Activated B cell treated with CpG ODN at 0.5 μM for 24 hours (primary cell): ENCODE results near the gene CYP51A1. TPM values are rescaled to one million over a fixed set of nuclear protein-coding genes. Genes with fewer than 3 reads are reported as not detected.
"Not testable (repeated sequence)": the region's sequence is repeated elsewhere in the genome, so short reads cannot be mapped to it uniquely, and the experiment has no call there.

ENCODE experiments used
- ATAC-seq: fragments of 200-7000 bp; cut with Tn5 transposase; one replicate; pipeline ENCODE4 v1.10.0; 2021; ENCODE audit warnings: low read depth, mild to moderate bottlenecking, moderate library complexity
- CTCF ChIA-PET: fragments of 350-600 bp; sonication (Branson Sonifier 250); formaldehyde crosslinking; loops from one replicate; lab custom pipeline; 2021; ENCODE audit warnings: antibody characterized with exemption; lab: Charles Lee
- POLR2A ChIA-PET: fragments of 350-600 bp; sonication (Branson Sonifier 250); formaldehyde crosslinking; loops from one replicate; lab custom pipeline; 2021; ENCODE audit warnings: antibody characterized with exemption; lab: Charles Lee
- DNase-seq: peaks from one replicate; pipeline ENCODE4 v3.0.0; 2022
- H3K27ac Mint-ChIP-seq: one replicate; pipeline ENCODE4 v1.8.0; 2020; ENCODE audit warnings: mixed read lengths
- H3K27me3 Mint-ChIP-seq: one replicate; pipeline ENCODE4 v1.8.0; 2021; ENCODE audit warnings: mixed read lengths
- H3K36me3 Mint-ChIP-seq: one replicate; pipeline ENCODE4 v1.8.0; 2021; ENCODE audit warnings: low read depth, mixed read lengths
- H3K4me1 Mint-ChIP-seq: one replicate; pipeline ENCODE4 v1.8.0; 2021; ENCODE audit warnings: mixed read lengths
- H3K4me3 Mint-ChIP-seq: one replicate; pipeline ENCODE4 v1.8.0; 2020; ENCODE audit warnings: mild to moderate bottlenecking, mixed read lengths
- H3K9me3 Mint-ChIP-seq: one replicate; pipeline ENCODE4 v1.8.0; 2020; ENCODE audit warnings: mixed read lengths
- CTCF ChIP-seq: fragments of 200-600 bp; IDR thresholded peaks from one replicate; pipeline ENCODE4 v1.8.0; 2022; ENCODE audit warnings: antibody characterized with exemption, mild to moderate bottlenecking
- intact Hi-C: fragments of 100-400 bp; cut with micrococcal nuclease; formaldehyde crosslinking; loops from one replicate; pipeline ENCODE4 v1.15.1; 2024
- total RNA-seq: library from RNA; stranded (reverse); gene quantifications from 2 replicates; pipeline ENCODE4 v1.2.3, GENCODE V29; 2022

The CYP51A1 gene
- total RNA-seq, 1 donor from 2014 or later, result 92.8 TPM

- Mint-ChIP-seq H3K4me3 (no peak overlapping the region), H3K4me1 (no peaks in the 10 kb centered on the region), H3K36me3 (peaks cover 74% of the 10 kb centered on the region), H3K9me3 (no peaks in the 10 kb centered on the region), H3K27ac (no peak overlapping the region), H3K27me3 (no peaks in the 10 kb centered on the region)
- POLR2A ChIA-PET, result no interaction called here
- no peak for DNase-seq
- intact Hi-C loops, result no loop called here
- CTCF ChIA-PET, result no interaction called here
- ATAC-seq, result no peak
- TF ChIP-seq CTCF, result no peak
These were observed 38.9 kb downstream of the CYP51A1 start for GRCh38 chr7:92095380-92095779.

- ChIA-PET POLR2A (no interaction called here), CTCF (no interaction called here)
- ATAC-seq, result no peak
- no peaks in the 10 kb centered on the region for H3K27me3 Mint-ChIP-seq
- H3K4me1 Mint-ChIP-seq, result no peaks in the 10 kb centered on the region
- H3K27ac Mint-ChIP-seq, result no peak overlapping the region
- H3K36me3 Mint-ChIP-seq, result peaks cover 69% of the 10 kb centered on the region
- H3K4me3 Mint-ChIP-seq, result no peak overlapping the region
- no peak for DNase-seq
- intact Hi-C loops, result no loop called here
- H3K9me3 Mint-ChIP-seq, result peaks cover 5% of the 10 kb centered on the region
- no peak for TF ChIP-seq CTCF
These were observed 42.1 kb downstream of the CYP51A1 start for GRCh38 chr7:92092210-92092609.

- Mint-ChIP-seq H3K36me3 (peaks cover 72% of the 10 kb centered on the region), H3K4me3 (no peak overlapping the region), H3K4me1 (no peaks in the 10 kb centered on the region), H3K27ac (no peak overlapping the region), H3K9me3 (peaks cover 5% of the 10 kb centered on the region), H3K27me3 (no peaks in the 10 kb centered on the region)
- ATAC-seq, result no peak
- ChIA-PET POLR2A (no interaction called here), CTCF (no interaction called here)
- intact Hi-C loops, result no loop called here
- no peak for DNase-seq
- TF ChIP-seq CTCF, result no peak
These were observed 46.0 kb downstream of the CYP51A1 start for GRCh38 chr7:92088266-92088665.

- H3K4me3 Mint-ChIP-seq, POLR2A ChIA-PET, H3K27ac Mint-ChIP-seq, ATAC-seq, intact Hi-C loops, CTCF ChIA-PET, H3K27me3 Mint-ChIP-seq, DNase-seq, H3K4me1 Mint-ChIP-seq, H3K9me3 Mint-ChIP-seq: not testable (repeated sequence)
- H3K36me3 Mint-ChIP-seq, result peaks cover 69% of the 10 kb centered on the region
These were observed 50.4 kb downstream of the CYP51A1 start for GRCh38 chr7:92083922-92084321.

GRCh38 chr7:92076509-92076908 lies 57.8 kb downstream of the CYP51A1 start:
- H3K27ac Mint-ChIP-seq, result no peak overlapping the region
- no peaks in the 10 kb centered on the region for H3K27me3 Mint-ChIP-seq
- CTCF ChIA-PET, result no interaction called here
- no peak for TF ChIP-seq CTCF
- H3K36me3 Mint-ChIP-seq, result peaks cover 62% of the 10 kb centered on the region
- intact Hi-C loops, result no loop called here
- no peak for DNase-seq
- no peak overlapping the region for H3K4me3 Mint-ChIP-seq
- no peaks in the 10 kb centered on the region for H3K4me1 Mint-ChIP-seq
- no peak for ATAC-seq
- H3K9me3 Mint-ChIP-seq, result no peaks in the 10 kb centered on the region
- POLR2A ChIA-PET, result no interaction called here

GRCh38 chr7:92075455-92076158 lies 58.7 kb downstream of the CYP51A1 start:
- ATAC-seq (no peak), DNase-seq (no peak)
- Mint-ChIP-seq H3K36me3 (peaks cover 66% of the 10 kb centered on the region), H3K4me3 (no peak overlapping the region), H3K27me3 (no peaks in the 10 kb centered on the region), H3K4me1 (no peaks in the 10 kb centered on the region), H3K27ac (no peak overlapping the region), H3K9me3 (no peaks in the 10 kb centered on the region)
- intact Hi-C loops, result no loop called here
- TF ChIP-seq CTCF, result no peak
- CTCF ChIA-PET, result no interaction called here
- POLR2A ChIA-PET, result no interaction called here
